Activated CD8-positive, alpha-beta memory T cell treated with anti-CD3 and anti-CD28 coated beads for 36 hours (primary cell): ENCODE measurements around the gene PBRM1. TPM values are rescaled to one million over a fixed set of nuclear protein-coding genes. Genes with fewer than 3 reads are reported as not detected.

Experiments used
- CTCF ChIA-PET: fragments of 350-600 bp; sonication (Branson Sonifier 250); formaldehyde crosslinking; loops from one replicate; lab custom pipeline; 2021; ENCODE audit warnings: antibody characterized with exemption; lab: Charles Lee
- POLR2A ChIA-PET: fragments of 350-600 bp; sonication (Branson Sonifier 250); formaldehyde crosslinking; loops from one replicate; lab custom pipeline; 2021; ENCODE audit warnings: antibody characterized with exemption; lab: Charles Lee
- total RNA-seq, 2 experiments: library from RNA; stranded (reverse); gene quantifications; one replicate each; pipeline ENCODE4 v1.2.3, GENCODE V29; 2021

PBRM1 gene
- total RNA-seq, 2 experiments from 2014 or later: 65.4 to 71.2 TPM

- ChIA-PET CTCF (no interaction called here), POLR2A (no interaction called here)
Measured at GRCh38 chr3:52523386-52524257, 162.1 kb downstream of the PBRM1 start.

GRCh38 chr3:52522651-52523251 lies 163.0 kb downstream of the PBRM1 start:
- ChIA-PET POLR2A (no interaction called here), CTCF (no interaction called here)

DNA sequence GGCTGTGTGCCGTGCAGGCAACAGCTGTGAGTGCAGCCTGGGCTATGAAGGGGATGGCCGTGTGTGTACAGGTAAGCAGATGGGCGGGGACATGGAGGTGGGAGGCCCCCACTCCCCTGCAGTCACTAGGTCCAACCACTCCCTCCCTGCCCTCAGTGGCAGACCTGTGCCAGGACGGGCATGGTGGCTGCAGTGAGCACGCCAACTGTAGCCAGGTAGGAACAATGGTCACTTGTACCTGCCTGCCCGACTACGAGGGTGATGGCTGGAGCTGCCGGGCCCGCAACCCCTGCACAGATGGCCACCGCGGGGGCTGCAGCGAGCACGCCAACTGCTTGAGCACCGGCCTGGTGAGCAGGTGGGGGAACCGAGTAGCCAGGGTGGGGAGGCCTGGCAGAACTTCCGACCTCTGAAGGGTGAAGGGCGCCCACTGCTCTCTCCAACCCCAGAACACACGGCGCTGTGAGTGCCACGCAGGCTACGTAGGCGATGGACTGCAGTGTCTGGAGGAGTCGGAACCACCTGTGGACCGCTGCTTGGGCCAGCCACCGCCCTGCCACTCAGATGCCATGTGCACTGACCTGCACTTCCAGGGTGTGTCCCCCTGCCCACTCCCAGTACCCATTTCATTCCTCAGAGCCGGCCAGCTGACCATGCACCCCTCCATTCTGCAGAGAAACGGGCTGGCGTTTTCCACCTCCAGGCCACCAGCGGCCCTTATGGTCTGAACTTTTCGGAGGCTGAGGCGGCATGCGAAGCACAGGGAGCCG lies 163.6 kb downstream of the PBRM1 start:
- POLR2A ChIA-PET: no interaction called here
- CTCF ChIA-PET: no interaction called here

- CTCF ChIA-PET: no interaction called here
- POLR2A ChIA-PET: no interaction called here
Measured at GRCh38 chr3:52521488-52521824, 164.3 kb downstream of the PBRM1 start.

- ChIA-PET CTCF (no interaction called here), POLR2A (no interaction called here)
Measured at GRCh38 chr3:52520716-52521487, 164.8 kb downstream of the PBRM1 start.

GRCh38 chr3:52520141-52520667 lies 165.5 kb downstream of the PBRM1 start:
- ChIA-PET POLR2A (no interaction called here), CTCF (no interaction called here)

- ChIA-PET CTCF (no interaction called here), POLR2A (no interaction called here)
Measured at GRCh38 chr3:52519445-52520140, 166.1 kb downstream of the PBRM1 start.

GRCh38 chr3:52518723-52519444 lies 166.8 kb downstream of the PBRM1 start:
- ChIA-PET POLR2A (interaction anchor here (0.5 kb wide), 1 partner anchor 72 kb away, joined by 5 read pairs; no protein-coding TSS in a partner anchor), CTCF (interaction anchor here (1.1 kb wide), 1 partner anchor 33 kb away, joined by 4 read pairs; no protein-coding TSS in a partner anchor)

DNA sequence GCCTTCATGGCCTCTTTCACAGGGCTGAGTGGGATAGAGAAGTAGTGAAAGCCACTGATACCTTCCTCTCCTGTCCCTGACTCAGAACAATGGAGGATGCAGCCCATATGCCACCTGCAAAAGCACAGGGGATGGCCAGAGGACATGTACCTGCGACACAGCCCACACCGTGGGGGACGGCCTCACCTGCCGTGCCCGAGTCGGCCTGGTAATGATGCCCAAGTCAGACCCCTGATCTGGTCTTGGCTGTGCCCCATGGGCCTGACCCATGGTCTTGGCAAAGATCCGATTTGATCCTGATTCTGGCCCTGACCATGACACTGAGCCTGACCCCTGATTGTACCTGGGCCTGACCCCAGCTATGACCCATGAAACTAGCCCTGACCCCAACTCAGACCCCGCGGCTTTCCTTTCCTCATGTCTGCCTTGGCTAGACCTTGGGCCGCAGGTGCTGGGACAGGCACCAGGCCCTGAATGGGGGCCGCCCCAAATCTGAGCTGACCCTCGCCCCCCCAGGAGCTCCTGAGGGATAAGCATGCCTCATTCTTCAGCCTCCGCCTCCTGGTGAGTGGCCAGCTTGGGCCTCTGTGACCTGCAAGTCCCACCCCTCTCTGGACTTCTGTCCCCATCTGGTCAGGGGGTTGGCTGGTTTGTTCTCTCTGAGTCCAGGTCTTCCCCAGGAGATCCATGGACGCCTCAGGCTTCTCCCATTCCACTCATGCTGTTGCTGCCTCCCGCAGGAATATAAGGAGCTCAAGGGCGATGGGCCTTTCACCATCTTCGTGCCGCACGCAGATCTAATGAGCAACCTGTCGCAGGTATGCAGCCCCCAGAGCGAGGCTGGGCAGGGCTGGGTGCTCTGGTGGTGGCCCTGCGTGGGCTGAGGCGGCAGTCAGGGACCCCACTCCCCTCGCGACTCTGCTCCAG lies 167.7 kb downstream of the PBRM1 start:
- CTCF ChIA-PET: interaction anchor here (1.1 kb wide), 1 partner anchor 32 kb away, joined by 4 read pairs; no protein-coding TSS in a partner anchor
- POLR2A ChIA-PET: interaction anchor here (0.5 kb wide), 1 partner anchor 72 kb away, joined by 5 read pairs; no protein-coding TSS in a partner anchor

DNA sequence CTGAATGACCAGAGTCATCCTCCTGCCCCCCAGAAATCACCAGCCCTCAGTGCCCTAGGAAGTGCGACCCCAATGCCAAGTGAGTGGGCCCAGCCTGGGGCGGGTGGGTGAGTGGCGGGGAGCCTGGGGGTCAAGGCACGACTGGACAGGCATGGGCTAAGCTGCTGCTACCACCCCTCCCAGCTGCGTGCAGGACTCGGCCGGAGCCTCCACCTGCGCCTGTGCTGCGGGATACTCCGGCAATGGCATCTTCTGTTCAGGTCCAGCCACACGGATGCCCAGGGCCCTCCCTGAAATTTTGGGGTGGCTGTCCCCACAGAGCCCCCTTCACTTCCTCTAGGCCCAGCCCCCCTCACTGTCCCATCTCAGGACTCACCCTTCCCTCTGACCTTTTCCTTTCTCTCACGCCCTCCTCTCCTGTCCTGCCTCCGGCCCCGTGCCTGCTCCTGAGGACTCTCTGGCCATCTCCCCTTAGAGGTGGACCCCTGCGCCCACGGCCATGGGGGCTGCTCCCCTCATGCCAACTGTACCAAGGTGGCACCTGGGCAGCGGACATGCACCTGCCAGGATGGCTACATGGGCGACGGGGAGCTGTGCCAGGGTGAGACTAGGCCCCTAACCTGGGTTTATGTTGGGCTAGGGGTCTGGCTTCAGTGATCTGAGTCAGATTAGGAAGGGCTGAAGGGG lies 169.1 kb downstream of the PBRM1 start:
- ChIA-PET CTCF (no interaction called here), POLR2A (no interaction called here)

GRCh38 chr3:52515192-52515591 lies 170.5 kb downstream of the PBRM1 start:
- POLR2A ChIA-PET: no interaction called here

DNA sequence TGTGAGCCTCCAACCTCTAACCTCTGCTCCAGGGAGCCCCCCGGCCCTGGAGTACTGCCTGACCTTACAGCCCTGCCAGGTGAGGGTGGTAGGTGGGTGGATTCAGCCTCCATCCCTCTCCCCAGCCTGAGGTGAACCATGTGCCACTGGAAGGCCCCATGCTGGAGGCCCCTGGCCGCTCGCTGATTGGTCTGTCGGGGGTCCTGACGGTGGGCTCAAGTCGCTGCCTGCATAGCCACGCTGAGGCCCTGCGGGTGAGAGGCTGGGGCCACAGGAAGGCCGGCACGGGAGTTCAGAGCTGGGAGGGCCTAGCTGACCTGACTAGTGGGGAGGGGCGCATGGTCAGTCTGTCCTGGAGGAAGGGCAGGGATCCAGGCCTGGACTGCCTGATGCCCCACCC lies 171.1 kb downstream of the PBRM1 start:
- POLR2A ChIA-PET: no interaction called here
- CTCF ChIA-PET: no interaction called here

More at GRCh38 chr3:52515192-52515591, 170.5 kb downstream of the PBRM1 start:
- CTCF ChIA-PET: no interaction called here

DNA sequence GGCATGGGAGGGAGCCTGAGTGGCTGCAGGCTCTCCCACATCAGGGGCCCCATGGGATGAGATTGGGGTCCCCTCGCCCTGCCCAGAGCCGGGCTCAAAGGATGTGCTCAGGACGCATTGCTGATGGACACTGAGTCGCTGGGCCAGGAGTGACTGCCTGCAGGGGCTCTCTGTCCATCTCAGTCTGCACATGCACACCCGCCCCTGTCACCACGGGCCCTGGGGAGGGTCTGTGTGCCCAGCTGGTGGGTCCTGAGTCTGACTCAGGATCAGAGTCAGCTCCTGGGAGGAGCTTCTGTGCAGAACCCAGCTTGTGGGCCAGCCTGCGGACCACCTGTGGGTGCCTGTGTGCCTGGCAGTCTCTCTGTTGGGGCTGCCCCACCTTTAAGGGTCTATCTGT lies 172.4 kb downstream of the PBRM1 start:
- ChIA-PET CTCF (no interaction called here), POLR2A (no interaction called here)

DNA sequence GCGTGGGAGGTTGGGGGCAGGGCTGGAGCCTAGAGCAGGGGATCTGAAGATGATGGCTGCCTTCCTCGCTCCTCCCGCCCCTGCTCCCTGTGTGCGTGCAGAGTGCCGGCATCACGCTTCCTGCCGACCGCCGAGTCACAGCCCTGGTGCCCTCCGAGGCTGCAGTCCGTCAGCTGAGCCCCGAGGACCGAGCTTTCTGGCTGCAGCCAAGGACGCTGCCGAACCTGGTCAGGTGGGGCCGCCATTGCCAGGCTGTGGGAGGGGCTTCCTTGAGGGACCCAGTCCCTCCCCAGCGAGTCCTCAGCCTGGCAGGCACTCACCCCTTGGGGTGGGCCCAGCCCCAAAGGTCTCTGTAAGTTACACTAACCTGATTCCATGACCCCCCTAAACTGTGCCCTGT lies 173.0 kb downstream of the PBRM1 start:
- POLR2A ChIA-PET: no interaction called here
- CTCF ChIA-PET: interaction anchor here (1.2 kb wide), 1 partner anchor 22 kb away, joined by 3 read pairs; no protein-coding TSS in a partner anchor

DNA sequence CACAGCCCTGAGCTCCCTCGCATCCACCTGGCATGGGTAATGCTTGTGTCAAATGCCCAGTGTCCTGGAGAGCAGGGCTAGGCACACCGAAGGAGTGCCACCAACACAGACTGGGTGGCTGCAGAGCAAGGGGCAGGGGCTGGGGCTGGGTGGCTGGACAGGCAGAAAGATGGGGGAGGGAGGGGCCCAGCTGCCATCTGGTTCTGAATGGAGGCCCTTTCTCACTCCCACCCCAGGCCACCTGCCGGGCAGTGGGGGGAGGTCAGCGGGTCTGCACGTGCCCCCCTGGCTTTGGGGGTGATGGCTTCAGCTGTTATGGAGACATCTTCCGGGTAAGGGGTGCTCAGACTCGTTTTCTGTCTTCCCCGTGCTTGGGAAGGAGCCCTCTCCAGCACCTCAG lies 173.6 kb downstream of the PBRM1 start:
- ChIA-PET CTCF (interaction anchor here (1.2 kb wide), 1 partner anchor 21 kb away, joined by 3 read pairs; no protein-coding TSS in a partner anchor), POLR2A (no interaction called here)

DNA sequence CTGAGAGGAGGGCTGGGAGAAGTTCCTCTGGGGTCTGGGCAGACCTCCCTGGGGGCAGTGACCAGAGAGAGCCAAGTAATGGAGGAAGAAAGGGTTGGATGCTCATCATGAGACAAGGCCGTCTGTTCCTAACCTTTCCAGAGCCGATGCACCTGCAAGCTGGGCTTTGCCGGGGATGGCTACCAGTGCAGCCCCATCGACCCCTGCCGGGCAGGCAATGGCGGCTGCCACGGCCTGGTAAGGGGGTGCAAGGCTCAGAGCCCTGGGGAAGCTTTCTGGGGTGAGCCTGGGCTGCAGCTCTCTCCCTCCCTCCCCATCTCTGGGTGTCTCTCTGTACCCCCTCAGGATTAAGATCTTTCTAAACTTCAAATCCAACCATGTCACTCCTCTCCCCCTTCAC lies 174.2 kb downstream of the PBRM1 start:
- ChIA-PET CTCF (interaction anchor here (1.2 kb wide), 1 partner anchor 21 kb away, joined by 3 read pairs; no protein-coding TSS in a partner anchor), POLR2A (no interaction called here)
